Psoas muscle (tissue), 8 donors: ENCODE results near the gene LAD1. TPM values are rescaled to one million over a fixed set of nuclear protein-coding genes. Genes with fewer than 3 reads are reported as not detected.

Source experiments
- ATAC-seq, 4 donors: fragments of 200-7000 bp; cut with Tn5 transposase; one replicate each; pipeline ENCODE4 v1.9.1; 2020; ENCODE audit warnings: moderate library complexity in 3 of 4, mild to moderate bottlenecking in 2 of 4
- DNase-seq, 2 donors: peaks; one replicate each; pipeline ENCODE4 v3.0.0-alpha.2; 2020
- H3K27ac ChIP-seq: fragments of 200-600 bp; one replicate; pipeline ENCODE4 v1.8.0; 2022
- H3K27me3 ChIP-seq, 3 donors: fragments of 200-600 bp in 1 of 3; one replicate each; pipeline versions ENCODE4 v1.6.1 to v1.8.0; 2013 to 2022; ENCODE audit warnings: low read length in 2 of 3, mild to moderate bottlenecking in 2 of 3, moderate library complexity in 1 of 3; ENCODE audit not compliant: insufficient read depth in 3 of 3
- H3K36me3 ChIP-seq, 2 donors: fragments of 200-600 bp in 1 of 2; one replicate each; pipeline versions ENCODE4 v1.6.1 to v1.8.0; 2013 to 2022; ENCODE audit warnings: low read depth in 1 of 2, mild to moderate bottlenecking in 1 of 2, moderate library complexity in 1 of 2; ENCODE audit not compliant: insufficient read depth in 1 of 2
- H3K4me1 ChIP-seq: fragments of 200-600 bp; one replicate; pipeline ENCODE4 v1.8.0; 2022
- H3K4me3 ChIP-seq: fragments of 200-600 bp; one replicate; pipeline ENCODE4 v1.8.0; 2022; ENCODE audit warnings: mild to moderate bottlenecking
- H3K9me3 ChIP-seq: fragments of 200-600 bp; one replicate; pipeline ENCODE4 v1.8.0; 2022
- WGBS, 3 donors: extraction: QIAGEN DNeasy Blood & Tissue Kit; methylation state at CpG; one replicate each; pipeline versions ENCODE4 v1.1.6 to v1.1.7; 2013; 5-methylcytosine and 5-hydroxymethylcytosine counted together
- intact Hi-C, 2 donors: fragments of 100-400 bp; cut with DNase I; formaldehyde crosslinking; loops; one replicate each; pipeline versions ENCODE4 v1.11.0 to v1.14.2; 2022
- polyA plus RNA-seq, 3 donors: library from polyadenylated mRNA; stranded (reverse); fragments of 200-250 nt; gene quantifications; one replicate each; pipeline ENCODE4 v1.2.3, GENCODE V29; 2013
- total RNA-seq, 4 donors: library from RNA; stranded (reverse); fragmentation: NEBNext Ultra II Directional in 2 of 4; extraction: Animal tissue kit (Norgen Biotek cat#: 25700) in 2 of 4; gene quantifications; one replicate each; pipeline versions ENCODE4 v1.2.1 to v1.2.4, GENCODE V29; 2021 to 2023
- TF ChIP-seq, protein P1 (sequence below): fragments of 200-600 bp; IDR thresholded peaks from one replicate; pipeline ENCODE4 v1.8.0; 2022; ENCODE audit warnings: antibody characterized with exemption
- donor health status: healthy with polysubstance abuse.
- donor health status: DM: no; HTN: no; CAD: no; lungs with moderate emphysema.
- donor health status: Bipolar disorder and iron deficiency.
- donor health status: healthy.
- donor health status: DM: yes; HTN: yes; CAD: no.
- donor health status: DM: no; HTN: no; CAD: no.
- donor health status: DM: no; HTN: no; CAD: no.
- donor health status: DM: yes; HTN: yes; CAD: no.

The LAD1 gene
- total and polyA plus RNA-seq, 7 donors: 0.23 to 17.7 (median 5.4) TPM

- no peaks in the 10 kb centered on the region for H3K36me3 ChIP-seq
- intact Hi-C loops: no loop called here
- H3K9me3 ChIP-seq: no peaks in the 10 kb centered on the region
- no peak for DNase-seq
- peak overlapping the region; percentile 3 for H3K27ac ChIP-seq
- H3K4me3 ChIP-seq: no peak overlapping the region
- TF ChIP-seq, protein P1, sequence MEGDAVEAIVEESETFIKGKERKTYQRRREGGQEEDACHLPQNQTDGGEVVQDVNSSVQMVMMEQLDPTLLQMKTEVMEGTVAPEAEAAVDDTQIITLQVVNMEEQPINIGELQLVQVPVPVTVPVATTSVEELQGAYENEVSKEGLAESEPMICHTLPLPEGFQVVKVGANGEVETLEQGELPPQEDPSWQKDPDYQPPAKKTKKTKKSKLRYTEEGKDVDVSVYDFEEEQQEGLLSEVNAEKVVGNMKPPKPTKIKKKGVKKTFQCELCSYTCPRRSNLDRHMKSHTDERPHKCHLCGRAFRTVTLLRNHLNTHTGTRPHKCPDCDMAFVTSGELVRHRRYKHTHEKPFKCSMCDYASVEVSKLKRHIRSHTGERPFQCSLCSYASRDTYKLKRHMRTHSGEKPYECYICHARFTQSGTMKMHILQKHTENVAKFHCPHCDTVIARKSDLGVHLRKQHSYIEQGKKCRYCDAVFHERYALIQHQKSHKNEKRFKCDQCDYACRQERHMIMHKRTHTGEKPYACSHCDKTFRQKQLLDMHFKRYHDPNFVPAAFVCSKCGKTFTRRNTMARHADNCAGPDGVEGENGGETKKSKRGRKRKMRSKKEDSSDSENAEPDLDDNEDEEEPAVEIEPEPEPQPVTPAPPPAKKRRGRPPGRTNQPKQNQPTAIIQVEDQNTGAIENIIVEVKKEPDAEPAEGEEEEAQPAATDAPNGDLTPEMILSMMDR: no peak
- H3K27me3 ChIP-seq: peaks cover 0 to 11% (median 6%) of the 10 kb centered on the region in 3 donors
- peak in 1 of 4 donors; percentile 35 for ATAC-seq
- H3K4me1 ChIP-seq: no peaks in the 10 kb centered on the region
- 58 to 67% (median 61%) methylated on average over 2 of the region's 2 CpGs for WGBS, 3 donors
These were observed 1.7 kb upstream of the LAD1 start for GRCh38 chr1:201400852-201401230.

DNA sequence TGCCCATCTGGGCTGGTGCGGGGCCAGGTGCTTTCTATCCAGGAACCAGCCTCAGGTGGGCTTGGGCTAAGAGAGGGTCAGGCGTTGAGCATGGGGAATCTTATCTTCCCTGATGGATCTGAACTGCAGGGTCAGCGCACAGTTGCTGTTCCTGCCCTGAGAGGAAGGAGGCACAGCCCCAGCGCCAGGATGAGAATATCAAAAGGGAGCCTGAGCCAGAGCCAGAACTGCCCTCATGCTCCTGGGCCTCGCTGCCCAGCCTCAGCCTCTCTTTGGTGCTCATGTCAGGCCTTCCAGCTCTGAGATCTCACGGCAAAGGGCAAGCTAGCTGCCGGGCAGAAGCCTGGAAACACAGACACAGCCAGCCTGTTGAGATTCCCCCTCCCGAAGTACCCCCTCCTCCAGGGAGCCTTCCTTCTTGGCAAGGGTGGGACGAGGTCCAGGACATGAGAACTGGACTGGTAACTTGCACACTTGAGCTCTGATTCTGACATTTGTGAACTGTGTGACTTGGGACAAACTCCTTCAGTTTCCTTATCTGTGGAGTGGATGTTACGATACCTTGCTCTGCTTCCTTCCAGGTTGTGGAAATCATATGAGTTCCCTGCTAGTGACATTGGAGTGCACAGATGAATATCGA, 1.2 kb upstream of the LAD1 start:
- TF ChIP-seq, protein P1: no peak
- no peaks in the 10 kb centered on the region for H3K4me1 ChIP-seq
- H3K27me3 ChIP-seq: peaks cover 0 to 11% (median 6%) of the 10 kb centered on the region in 3 donors
- H3K4me3 ChIP-seq: no peak overlapping the region
- no peak overlapping the region for H3K27ac ChIP-seq
- 72 to 80% (median 78%) methylated on average over 11 of the region's 11 CpGs for WGBS, 3 donors
- ATAC-seq (peak in 1 of 4 donors; percentile 2), DNase-seq (no peak)
- no peaks in the 10 kb centered on the region for H3K9me3 ChIP-seq
- intact Hi-C loops: no loop called here
- no peaks in the 10 kb centered on the region for H3K36me3 ChIP-seq

- no peak overlapping the region for H3K27ac ChIP-seq
- H3K36me3 ChIP-seq: no peaks in the 10 kb centered on the region
- peaks cover 0 to 11% (median 6%) of the 10 kb centered on the region in 3 donors for H3K27me3 ChIP-seq
- H3K9me3 ChIP-seq: no peaks in the 10 kb centered on the region
- WGBS, 3 donors: 37 to 42% (median 40%) methylated on average over 37 to 62 of the region's 62 CpGs
- ATAC-seq (peak in 3 of 4 donors; percentile 7 to 17 (median 15)), DNase-seq (no peak)
- intact Hi-C loops: no loop called here
- no peak overlapping the region for H3K4me3 ChIP-seq
- TF ChIP-seq, protein P1: no peak
- H3K4me1 ChIP-seq: no peaks in the 10 kb centered on the region
These were observed 415 bp upstream of the LAD1 start for GRCh38 chr1:201399352-201400126.

DNA sequence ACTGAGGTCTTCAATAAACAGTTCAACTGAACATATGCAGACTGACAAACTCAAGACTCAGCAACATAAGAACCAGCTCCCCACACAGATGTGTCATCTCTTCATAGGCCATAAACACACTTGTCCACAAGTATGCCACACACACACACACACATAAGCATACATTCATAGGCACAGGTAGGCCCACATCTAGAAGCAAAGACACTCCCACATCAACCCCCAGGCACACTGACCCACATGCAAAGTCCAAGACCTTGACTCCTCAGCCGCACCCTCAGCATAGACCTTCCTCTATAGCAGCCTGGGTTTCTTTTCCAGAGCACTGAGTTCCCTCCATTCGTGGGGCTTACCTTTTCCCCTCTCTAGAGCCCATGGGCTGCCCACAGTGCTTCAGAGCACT, 1.4 kb downstream of the LAD1 start:
- no peaks in the 10 kb centered on the region for H3K4me1 ChIP-seq
- no peak overlapping the region for H3K4me3 ChIP-seq
- no peaks in the 10 kb centered on the region for H3K36me3 ChIP-seq
- no peak for DNase-seq
- H3K27ac ChIP-seq: no peak overlapping the region
- TF ChIP-seq, protein P1: no peak
- H3K27me3 ChIP-seq: peaks cover 0 to 11% (median 6%) of the 10 kb centered on the region in 3 donors
- ATAC-seq: no peak
- intact Hi-C loops: no loop called here
- WGBS, 3 donors: 92 to 97% (median 94%) methylated on average over 2 of the region's 2 CpGs
- H3K9me3 ChIP-seq: no peaks in the 10 kb centered on the region
